OCI-M2 (cell line): ENCODE measurements around the gene NT5DC2.

Source experiments
- DNase-seq: peaks from one replicate; lab custom pipeline; 2025; ENCODE audit not compliant: unreplicated experiment; lab: John Stamatoyannopoulos, UW

NT5DC2 gene

GRCh38 chr3:52533623-52534280, at the start of gene NT5DC2:
TSS of gene NT5DC2 (minus strand) at chr3:52533857. CDS start at chr3:52533737, 120 bp downstream.
- no peak for DNase-seq

DNA sequence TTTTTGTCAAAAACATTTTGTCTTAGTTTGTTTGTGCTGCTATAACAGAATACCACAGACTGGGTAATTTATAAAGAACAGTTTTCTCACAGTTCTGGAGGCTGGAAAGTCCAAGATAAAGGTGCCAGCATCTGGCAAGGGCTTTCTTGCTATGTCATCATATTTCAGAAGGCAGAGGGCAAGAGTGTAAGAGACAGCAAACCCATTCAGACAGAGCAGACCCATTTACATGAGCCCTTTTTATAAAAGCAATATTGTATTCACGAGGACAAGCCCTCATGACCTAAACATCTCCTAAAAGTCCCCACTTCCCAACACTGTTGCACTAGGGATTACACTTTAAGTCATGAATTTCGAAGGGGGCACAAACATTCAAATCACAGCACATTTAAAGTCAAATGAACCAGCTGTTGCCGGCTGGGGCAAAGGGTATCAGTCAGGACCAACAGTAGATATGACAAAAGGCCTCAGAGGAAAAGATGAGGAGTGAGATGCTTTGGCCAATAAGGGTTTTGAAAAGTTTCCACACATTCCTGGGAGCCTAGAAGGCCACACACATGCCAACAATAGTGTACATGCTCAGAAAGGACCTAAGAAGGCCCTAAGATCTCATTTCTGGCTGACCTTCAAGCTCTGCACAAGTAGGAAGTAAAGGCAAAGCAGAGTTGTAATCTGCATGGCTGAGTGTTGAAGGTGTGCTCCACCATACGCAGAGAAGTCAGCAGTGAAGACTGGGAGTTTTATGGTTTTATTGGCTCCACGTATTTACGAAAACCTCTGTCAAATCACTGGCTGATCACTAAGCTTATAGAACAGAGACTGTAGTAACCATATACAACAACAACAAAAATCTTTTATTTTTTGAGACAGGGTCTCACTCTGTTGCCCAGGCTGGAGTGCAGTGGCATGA, 40.7 kb upstream of the NT5DC2 start:
- DNase-seq: no peak

DNA sequence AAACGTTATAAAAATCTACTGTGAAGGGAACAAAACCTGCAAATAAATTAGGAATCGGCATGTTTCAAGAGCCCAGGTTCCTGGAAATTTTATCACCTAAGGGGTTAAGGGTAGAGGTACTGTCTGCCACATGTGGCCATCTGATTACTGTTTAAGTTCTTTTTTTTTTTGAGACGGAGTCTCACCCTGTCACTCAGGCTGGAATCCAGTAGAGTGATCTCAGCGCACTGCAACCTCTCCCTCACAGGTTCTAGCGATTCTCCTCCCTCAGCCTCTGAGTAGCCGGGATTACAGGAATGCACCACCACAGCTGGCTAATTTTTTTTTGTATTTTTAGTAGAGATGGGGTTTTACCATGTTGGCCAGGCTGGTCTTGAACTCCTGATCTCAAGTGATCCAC, 38.6 kb upstream of the NT5DC2 start:
- DNase-seq: no peak

GRCh38 chr3:52570076-52570475, 36.4 kb upstream of the NT5DC2 start:
- DNase-seq: no peak

DNA sequence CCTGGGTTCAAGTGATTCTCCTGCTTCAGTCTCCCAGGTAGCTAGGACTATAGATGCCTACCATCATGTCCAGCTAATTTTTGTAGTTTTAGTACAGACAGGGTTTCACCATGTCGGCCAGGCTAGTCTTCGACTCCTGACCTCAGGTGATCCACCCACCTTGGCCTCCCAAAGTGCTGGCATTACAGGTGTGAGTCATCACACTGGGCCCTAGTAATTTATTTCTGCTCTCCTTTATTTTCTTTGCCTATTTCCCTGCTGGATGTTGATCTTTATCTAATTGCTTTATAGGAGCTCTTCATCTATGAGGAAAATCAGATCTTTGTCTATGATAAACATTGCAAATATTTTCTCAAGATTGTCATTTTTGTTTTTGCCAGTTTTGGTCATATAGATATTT, 34.4 kb upstream of the NT5DC2 start:
- no peak for DNase-seq

DNA sequence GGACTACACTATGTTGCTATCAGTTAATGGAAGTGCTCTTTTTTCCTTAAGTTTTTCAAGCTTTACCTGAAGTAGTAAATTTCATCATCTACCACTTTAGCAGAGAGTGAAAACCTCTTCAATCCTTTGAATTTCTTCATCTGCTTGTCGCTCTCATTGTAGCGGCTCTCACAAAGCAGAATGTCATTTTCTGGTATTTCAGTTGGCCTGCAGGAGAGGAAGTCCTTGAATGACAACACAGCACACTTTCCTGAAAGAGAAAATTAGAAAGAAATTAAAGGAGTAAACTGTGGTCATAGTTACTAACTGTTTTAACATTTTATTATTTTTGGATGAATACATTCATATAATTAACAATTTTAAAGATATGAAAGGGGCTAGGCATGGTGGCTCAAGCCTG, 30.3 kb upstream of the NT5DC2 start:
- DNase-seq: no peak

GRCh38 chr3:52561028-52561747, 27.5 kb upstream of the NT5DC2 start:
- no peak for DNase-seq

- DNase-seq: no peak
Measured at GRCh38 chr3:52558436-52558835, 24.8 kb upstream of the NT5DC2 start.

GRCh38 chr3:52557011-52557960, 23.6 kb upstream of the NT5DC2 start:
- no peak for DNase-seq

GRCh38 chr3:52555056-52555455, 21.4 kb upstream of the NT5DC2 start:
- DNase-seq: no peak

- DNase-seq: no peak
Measured at GRCh38 chr3:52554026-52554755, 20.5 kb upstream of the NT5DC2 start.

DNA sequence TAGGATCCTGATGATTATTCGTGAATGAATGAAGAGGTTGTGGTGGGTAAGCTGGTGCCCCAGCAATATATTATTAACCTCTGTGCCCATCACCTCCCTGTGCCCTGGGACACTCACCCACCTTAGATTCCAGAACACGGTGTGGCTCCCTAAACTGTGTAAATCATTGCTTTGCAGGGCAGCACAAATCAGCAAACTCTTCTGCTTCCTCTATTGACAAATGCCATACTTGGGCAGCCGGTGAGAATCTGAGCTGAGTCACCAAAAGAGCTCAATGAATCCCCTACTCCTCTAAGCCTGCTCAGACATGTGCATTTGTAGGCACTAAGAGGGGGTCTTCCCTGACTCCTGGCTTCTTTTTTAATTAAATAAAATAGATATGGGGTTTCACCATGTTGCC, 18.4 kb upstream of the NT5DC2 start:
- DNase-seq: no peak

DNA sequence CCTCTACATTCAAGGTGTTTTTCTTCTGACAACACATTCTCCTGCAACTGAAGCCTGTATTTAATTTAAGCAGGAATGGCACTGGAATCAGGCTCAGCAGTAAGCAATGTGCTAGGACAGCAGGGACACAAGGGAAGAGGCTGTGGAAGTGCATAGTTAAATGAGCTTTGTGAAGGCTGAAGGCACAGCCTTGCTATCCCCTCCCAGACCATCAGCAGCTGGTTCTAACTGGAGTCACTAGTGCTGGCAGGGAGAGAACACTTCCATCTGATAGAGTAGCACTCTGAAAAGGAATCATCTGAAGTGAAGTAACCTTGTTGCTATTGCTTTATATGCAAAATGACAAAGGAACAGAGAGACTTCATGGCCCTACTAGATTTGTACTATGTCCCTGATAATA, 17.5 kb upstream of the NT5DC2 start:
- DNase-seq: no peak

- no peak for DNase-seq
Measured at GRCh38 chr3:52547143-52547542, 13.5 kb upstream of the NT5DC2 start.

GRCh38 chr3:52546111-52546901, 12.6 kb upstream of the NT5DC2 start:
- no peak for DNase-seq

DNA sequence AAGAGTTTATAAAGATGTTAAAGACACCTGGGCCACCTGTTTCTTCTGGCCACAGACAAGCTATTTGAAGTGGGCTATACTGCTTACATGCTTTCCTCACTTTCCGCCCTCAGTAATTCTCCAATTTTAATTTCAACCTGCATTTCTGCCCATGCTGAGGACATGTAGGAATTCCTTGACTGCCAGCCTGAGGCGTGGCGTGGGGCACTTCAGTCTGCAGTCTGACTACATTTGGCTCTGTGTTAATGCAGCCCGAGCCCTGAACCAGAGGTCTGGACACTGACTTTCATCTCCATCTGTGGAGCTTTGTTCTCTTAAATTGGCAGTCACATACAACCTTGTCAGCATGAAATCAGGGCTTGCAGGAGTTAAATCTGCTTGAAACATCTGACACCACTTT, 11.3 kb upstream of the NT5DC2 start:
- DNase-seq: no peak

GRCh38 chr3:52541050-52541449, 7.4 kb upstream of the NT5DC2 start:
- DNase-seq: no peak

- no peak for DNase-seq
Measured at GRCh38 chr3:52539010-52539653, 5.5 kb upstream of the NT5DC2 start.
